GM21723 (cell line): ENCODE data around the gene CCNG1.
"Not testable (repeated sequence)": the region's sequence is repeated elsewhere in the genome, so short reads cannot be mapped to it uniquely, and the experiment has no call there.

Experiments used
- ATAC-seq: cut with Tn5 transposase; IDR thresholded peaks from one replicate; pipeline ENCODE4 v1.9.1; 2021; ENCODE audit warnings: mild to moderate bottlenecking, moderate library complexity; ENCODE audit not compliant: unreplicated experiment

CCNG1 gene

DNA sequence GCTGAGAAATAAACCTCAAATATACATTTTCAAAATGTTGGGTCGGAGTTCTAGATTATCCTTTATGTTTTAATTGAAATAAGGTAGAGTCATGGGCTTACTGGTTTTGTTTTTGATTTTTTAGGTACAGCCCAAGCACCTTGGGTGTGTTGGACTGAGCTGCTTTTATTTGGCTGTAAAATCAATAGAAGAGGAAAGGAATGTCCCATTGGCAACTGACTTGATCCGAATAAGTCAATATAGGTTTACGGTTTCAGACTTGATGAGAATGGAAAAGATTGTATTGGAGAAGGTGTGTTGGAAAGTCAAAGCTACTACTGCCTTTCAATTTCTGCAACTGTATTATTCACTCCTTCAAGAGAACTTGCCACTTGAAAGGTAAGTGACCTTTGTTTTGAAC is 3.6 kb downstream of the CCNG1 start:
- ATAC-seq: no peak

DNA sequence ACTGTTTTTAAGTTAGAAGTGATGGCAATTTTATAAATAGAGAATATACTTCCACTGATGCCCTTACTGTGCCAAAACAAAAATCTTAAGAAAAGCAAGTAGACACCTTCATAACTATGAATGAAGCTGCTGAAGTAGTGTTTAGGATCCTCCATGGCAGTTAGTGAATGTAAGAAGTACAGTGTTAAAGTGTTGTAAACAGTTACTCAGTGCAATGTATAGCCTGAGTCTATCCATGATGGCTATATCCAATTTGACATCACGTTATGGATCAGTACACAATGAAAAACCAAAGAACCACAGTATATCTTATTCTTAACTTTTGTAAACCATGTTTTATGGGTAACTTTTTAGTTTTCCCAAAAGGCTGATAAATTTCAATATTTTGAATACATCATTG is 7.1 kb downstream of the CCNG1 start:
- ATAC-seq: no peak

DNA sequence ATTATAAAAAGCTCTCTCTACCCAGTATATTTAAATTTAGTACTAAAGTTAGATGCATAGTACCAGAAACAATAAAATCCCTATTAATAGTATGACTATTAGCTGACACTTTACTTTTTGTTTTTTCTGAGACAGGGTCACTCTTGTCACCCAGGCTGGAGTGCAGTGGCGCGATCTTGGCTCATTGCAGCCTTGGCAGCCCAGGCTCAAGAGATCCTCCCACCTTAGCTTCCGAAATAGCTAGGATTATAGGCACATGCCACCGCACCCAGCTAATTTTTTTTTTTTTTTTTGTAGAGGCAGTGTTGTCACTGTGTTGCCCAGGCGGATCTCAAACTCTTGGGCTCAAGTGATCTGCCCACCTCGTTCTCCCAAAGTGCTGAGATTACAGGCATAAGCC is 8.0 kb downstream of the CCNG1 start:
- ATAC-seq: no peak

DNA sequence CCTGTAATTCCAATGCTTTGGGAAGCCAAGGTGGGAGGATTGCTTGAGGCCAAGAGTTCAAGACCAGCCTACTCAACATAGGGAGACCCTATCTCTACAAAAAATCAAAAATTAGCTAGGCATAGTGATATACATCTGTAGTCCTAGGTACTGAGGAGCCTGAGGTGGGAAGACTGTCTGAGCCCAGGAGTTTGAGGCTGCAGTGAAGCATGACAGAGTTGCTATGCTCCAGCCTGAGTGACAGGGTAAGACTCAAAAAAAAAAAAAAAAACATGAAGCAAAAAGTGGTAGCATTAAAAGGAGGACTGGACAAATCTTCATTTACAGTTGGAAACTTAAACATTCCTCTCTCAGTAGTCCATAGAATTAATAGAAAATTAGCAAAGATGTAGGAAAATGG is 9.8 kb downstream of the CCNG1 start:
- ATAC-seq: no peak

DNA sequence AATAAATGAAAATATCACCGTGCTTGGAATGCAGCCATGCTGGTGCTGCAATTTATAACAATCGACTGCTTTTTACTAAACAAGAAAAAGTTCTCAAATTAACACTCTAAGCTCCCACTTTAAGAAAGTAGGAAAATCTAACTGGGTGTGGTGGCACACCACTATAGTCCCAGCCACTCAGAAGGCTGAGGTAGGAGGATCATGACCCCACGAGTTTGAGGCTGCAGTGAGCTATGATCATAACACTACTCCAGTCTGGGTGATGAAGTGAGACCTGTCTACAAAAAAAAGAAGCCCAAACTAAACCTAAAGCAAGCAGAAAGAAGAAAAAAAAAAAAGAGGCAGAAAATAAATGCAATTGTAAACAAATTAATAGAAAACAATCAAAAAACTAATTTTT is 10.5 kb downstream of the CCNG1 start:
- no peak for ATAC-seq

DNA sequence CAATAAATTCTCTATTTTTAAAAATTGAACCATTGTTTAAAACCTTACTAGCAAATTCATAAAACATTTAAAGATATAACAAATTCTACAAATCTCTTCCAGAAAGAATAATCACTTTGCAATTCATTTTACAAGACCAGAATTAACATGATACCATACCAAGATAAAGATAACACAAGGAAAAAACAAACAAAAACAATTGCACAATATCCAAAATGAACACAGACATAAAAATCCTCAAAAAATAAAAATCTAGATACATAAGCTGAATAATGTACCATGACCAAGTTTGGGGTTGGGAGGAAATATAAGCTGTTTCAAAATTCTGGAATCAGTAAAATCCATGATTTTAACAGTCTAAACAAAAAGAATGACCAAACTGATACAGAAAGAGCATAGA is 11.1 kb downstream of the CCNG1 start:
- no peak for ATAC-seq

DNA sequence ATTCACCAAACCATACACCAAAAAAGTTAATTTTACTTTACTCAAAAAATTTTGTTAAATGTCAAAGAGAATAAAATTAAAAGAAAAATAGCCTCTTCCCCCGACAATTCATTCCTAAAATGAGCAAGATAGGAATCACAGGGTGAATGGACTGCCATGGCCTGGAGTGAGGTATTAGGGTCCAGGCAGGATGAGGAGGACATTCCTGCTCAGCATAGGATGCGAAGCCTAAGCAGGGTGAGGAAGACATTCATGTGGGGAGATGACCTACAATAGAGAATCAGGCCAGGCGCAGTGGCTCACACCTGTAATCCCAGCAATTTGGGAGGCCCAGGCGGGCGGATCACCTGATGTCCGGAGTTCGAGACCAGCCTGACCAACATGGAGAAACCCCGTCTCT is 14.1 kb downstream of the CCNG1 start:
- no peak for ATAC-seq

GRCh38 chr5:163453705-163454104 is 16.3 kb downstream of the CCNG1 start:
- ATAC-seq: no peak

DNA sequence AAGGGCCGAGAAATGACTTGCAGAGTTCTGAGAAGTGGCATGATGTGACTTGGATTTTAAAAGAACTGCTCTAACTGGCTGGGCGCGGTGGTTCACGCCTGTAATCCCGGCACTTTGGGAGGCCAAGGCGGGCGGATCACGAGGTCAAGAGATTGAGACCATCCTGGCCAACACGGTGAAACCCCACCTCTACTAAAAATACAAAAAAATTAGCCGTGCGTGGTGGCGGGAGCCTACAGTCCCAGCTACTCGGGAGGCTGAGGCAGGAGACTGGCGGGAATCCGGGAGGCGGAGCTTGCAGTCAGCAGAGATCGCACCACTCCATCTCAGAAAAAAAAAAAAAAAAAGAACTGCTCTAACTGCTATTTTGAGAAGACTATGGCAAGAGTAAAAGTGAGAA is 18.0 kb downstream of the CCNG1 start:
- ATAC-seq: not testable (repeated sequence)

GRCh38 chr5:163456029-163456589 is 18.7 kb downstream of the CCNG1 start:
- no peak for ATAC-seq

DNA sequence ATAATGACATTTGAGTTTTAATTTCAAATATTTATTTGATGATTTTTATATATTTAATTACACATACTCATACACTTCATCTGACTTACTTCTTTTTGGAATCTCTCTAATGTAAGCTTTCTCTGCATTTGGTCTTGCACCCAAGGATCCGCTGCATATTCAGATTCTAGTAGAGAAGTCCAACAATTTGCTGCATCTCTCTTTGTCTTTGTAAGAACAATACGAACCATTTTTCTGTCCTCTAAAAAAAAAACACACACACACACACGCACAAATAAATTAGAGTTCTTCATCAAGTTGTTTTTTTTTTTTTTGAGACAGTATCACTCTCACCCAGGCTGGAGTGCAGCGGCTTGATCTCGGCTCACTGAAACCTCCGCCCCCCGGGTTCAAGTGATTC is 19.4 kb downstream of the CCNG1 start:
- no peak for ATAC-seq

DNA sequence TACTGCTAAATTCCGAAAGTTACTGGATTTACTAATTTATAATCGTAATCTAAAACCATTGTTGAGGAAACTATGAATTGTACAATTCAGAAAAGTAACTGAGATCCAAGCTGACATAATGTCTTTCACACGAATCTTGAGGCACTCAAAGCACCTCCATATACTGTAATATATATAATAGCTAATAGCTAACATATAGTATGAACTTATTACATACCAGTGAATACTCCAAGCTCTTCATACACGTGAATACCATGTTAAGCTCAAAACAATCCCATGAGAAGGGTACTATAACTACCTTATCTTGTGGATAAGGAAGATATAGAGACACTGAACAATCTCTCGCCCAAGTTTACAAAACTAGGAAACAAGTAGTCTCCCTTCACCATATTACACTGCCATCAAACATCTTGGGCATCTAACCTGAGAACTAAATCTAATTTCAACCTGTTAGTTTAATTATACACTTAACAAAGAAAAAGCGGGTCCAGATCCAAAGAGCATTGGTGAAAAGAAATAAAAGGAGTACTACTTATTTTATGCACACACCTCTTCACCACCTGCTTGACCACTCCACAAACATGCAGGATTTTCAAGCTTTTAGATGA is 21.5 kb downstream of the CCNG1 start:
- no peak for ATAC-seq

GRCh38 chr5:163459462-163459818 is 22.0 kb downstream of the CCNG1 start:
- peak; percentile 2 for ATAC-seq

GRCh38 chr5:163459819-163460561 is 22.6 kb downstream of the CCNG1 start, which contains the start of gene NUDCD2:
NUDCD2 (minus strand) TSS chr5:163460102; CDS start chr5:163460050, 52 bp downstream.
- peak; percentile 80 for ATAC-seq

GRCh38 chr5:163460562-163461171 is 23.3 kb downstream of the CCNG1 start, which contains the start of gene HMMR:
HMMR (plus strand) TSS chr5:163460632; CDS start chr5:163460693, 61 bp downstream.
- no peak for ATAC-seq

DNA sequence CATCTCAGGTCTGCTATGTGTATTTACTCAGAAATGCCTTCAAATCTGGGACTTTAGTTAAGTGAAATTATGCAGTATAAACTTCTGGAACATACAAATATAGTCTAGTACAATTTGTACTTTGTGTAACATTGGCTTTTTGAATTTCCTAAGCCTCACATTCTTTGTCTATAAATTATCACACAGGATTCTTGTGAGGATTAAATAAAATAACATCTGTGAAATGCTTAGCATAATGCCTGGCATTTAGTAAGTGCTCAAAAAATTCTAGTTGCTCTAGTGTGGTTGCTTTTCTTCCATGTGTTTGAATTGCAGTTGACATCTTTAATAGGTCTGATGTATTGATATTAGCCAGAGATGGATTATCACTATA is 25.7 kb downstream of the CCNG1 start:
- no peak for ATAC-seq

- ATAC-seq: no peak
Observed at GRCh38 chr5:163467682-163468081, 30.3 kb downstream of the CCNG1 start.

DNA sequence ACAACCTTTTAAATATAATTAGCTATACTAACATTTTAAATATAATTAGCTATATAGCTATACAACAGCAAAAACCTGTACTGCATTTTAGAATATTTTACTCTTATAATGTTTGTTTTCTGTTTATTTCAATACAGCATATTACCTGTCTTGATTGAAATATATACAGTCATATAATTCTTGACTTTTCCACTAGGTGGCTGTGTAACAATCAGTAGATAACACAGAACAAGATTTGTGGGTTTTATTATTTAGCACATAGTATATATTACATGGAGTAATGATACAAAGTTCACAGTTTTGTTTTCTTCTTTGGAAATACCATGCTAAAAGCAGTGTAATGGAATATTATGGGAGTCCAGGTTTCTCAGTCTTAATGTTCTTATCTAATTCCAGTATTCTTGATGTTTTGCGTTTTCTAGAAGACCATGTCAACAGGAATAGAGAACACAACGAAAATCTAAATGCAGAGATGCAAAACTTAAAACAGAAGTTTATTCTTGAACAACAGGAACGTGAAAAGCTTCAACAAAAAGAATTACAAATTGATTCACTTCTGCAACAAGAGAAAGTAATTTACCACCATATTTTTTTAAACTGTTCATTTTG is 36.3 kb downstream of the CCNG1 start:
- ATAC-seq: peak; percentile 91

- ATAC-seq: no peak
Observed at GRCh38 chr5:163475411-163475810, 38.0 kb downstream of the CCNG1 start.

- no peak for ATAC-seq
Observed at GRCh38 chr5:163478126-163478981, 41.0 kb downstream of the CCNG1 start.

GRCh38 chr5:163478982-163479271 is 41.5 kb downstream of the CCNG1 start:
- ATAC-seq: no peak
